Measurements from ENCODE around the gene F2RL1.

F2RL1 gene

GRCh38 chr5:76859591-76860247 is 40.9 kb downstream of the F2RL1 start:
- no peak for TF ChIP-seq CREB1 (IDR thresholded peaks at IDR 0.05; ENCODE audit: low read depth)
- no peak for TF ChIP-seq TCF12 (IDR thresholded peaks at IDR 0.05; ENCODE audit: low read depth)
- TF ChIP-seq EGR1 (IDR thresholded peaks at IDR 0.05): no peak
- TF ChIP-seq CEBPB (IDR thresholded peaks at IDR 0.05): no peak
- TF ChIP-seq TEAD4 (IDR thresholded peaks at IDR 0.05): no peak
- no peak for TF ChIP-seq USF1 (IDR thresholded peaks at IDR 0.05)
- TF ChIP-seq REST (IDR thresholded peaks at IDR 0.05; ENCODE audit: low read depth): no peak
- TF ChIP-seq ZBTB7A (IDR thresholded peaks at IDR 0.05; ENCODE audit: low read depth): no peak
- TF ChIP-seq MAX (IDR thresholded peaks at IDR 0.05): no peak
- no peak for TF ChIP-seq NFIC (IDR thresholded peaks at IDR 0.05)
- TF ChIP-seq EP300 (IDR thresholded peaks at IDR 0.05; ENCODE audit: borderline replicate concordance): no peak

- TF ChIP-seq ZBTB7A (IDR thresholded peaks at IDR 0.05; ENCODE audit: low read depth) (no peak), CREB1 (IDR thresholded peaks at IDR 0.05; ENCODE audit: low read depth) (no peak), REST (IDR thresholded peaks at IDR 0.05; ENCODE audit: low read depth) (no peak), EGR1 (IDR thresholded peaks at IDR 0.05) (no peak), FOXM1 (IDR thresholded peaks at IDR 0.05; ENCODE audit: borderline replicate concordance, low read depth) (no peak)
Observed at GRCh38 chr5:76861612-76862011, 42.8 kb downstream of the F2RL1 start.

GRCh38 chr5:76863001-76863400 is 44.2 kb downstream of the F2RL1 start:
- TF ChIP-seq TCF12 (IDR thresholded peaks at IDR 0.05; ENCODE audit: low read depth): no peak
- no peak for TF ChIP-seq NFIC (IDR thresholded peaks at IDR 0.05)
- TF ChIP-seq USF1 (IDR thresholded peaks at IDR 0.05): no peak
- TF ChIP-seq REST (IDR thresholded peaks at IDR 0.05; ENCODE audit: low read depth): no peak
- no peak for TF ChIP-seq YY1 (IDR thresholded peaks at IDR 0.05; ENCODE audit: low read depth)
- TF ChIP-seq MAX (IDR thresholded peaks at IDR 0.05): no peak
- no peak for TF ChIP-seq FOXM1 (IDR thresholded peaks at IDR 0.05; ENCODE audit: borderline replicate concordance, low read depth)
- TF ChIP-seq TAF1 (IDR thresholded peaks at IDR 0.05; ENCODE audit: low read depth): no peak
- TF ChIP-seq TEAD4 (IDR thresholded peaks at IDR 0.05): no peak

GRCh38 chr5:76866503-76866902 is 47.7 kb downstream of the F2RL1 start:
- TF ChIP-seq USF1 (IDR thresholded peaks at IDR 0.05) (no peak), EP300 (IDR thresholded peaks at IDR 0.05; ENCODE audit: borderline replicate concordance) (no peak), NFIC (IDR thresholded peaks at IDR 0.05) (no peak), ZBTB7A (IDR thresholded peaks at IDR 0.05; ENCODE audit: low read depth) (no peak), CEBPB (IDR thresholded peaks at IDR 0.05) (no peak), TCF12 (IDR thresholded peaks at IDR 0.05; ENCODE audit: low read depth) (no peak), RAD21 (IDR thresholded peaks at IDR 0.05; ENCODE audit: low read depth) (no peak), TAF1 (IDR thresholded peaks at IDR 0.05; ENCODE audit: low read depth) (no peak), REST (IDR thresholded peaks at IDR 0.05; ENCODE audit: low read depth) (no peak), TEAD4 (IDR thresholded peaks at IDR 0.05) (no peak), CREB1 (IDR thresholded peaks at IDR 0.05; ENCODE audit: low read depth) (no peak), YY1 (IDR thresholded peaks at IDR 0.05; ENCODE audit: low read depth) (no peak), FOXM1 (IDR thresholded peaks at IDR 0.05; ENCODE audit: borderline replicate concordance, low read depth) (no peak), EGR1 (IDR thresholded peaks at IDR 0.05) (no peak), MAX (IDR thresholded peaks at IDR 0.05) (no peak)
